GM12873 (cell line): ENCODE data around the gene FMC1.

Source experiments
- CTCF ChIP-seq: IDR thresholded peaks from 2 replicates; pipeline ENCODE4 v1.5.1; 2012; ENCODE audit warnings: low read depth, mild to moderate bottlenecking, moderate library complexity, low read length, control low read depth; ENCODE audit not compliant: insufficient read depth; ENCODE audit errors: missing control alignments

FMC1 gene

DNA sequence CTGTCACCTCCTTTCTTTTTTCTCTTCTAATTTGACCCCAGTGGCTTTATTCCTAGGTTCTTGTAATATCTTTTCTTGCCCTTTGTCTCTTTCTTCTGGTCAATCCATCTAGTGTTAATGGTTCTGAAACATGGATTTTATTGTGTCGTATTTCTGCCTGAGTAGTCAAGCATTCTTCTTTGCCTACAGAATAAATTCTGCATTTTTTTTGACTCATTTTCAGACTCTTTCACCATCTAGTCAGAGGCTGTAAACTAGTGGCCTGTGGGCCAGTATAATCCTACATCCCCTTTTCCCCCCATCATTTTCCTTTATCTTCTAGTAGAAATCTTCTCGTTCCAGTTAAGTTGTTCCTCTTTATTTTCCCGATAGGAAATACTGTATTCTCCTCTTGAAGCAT lies 48.0 kb downstream of the FMC1 start:
- TF ChIP-seq CTCF = no peak

DNA sequence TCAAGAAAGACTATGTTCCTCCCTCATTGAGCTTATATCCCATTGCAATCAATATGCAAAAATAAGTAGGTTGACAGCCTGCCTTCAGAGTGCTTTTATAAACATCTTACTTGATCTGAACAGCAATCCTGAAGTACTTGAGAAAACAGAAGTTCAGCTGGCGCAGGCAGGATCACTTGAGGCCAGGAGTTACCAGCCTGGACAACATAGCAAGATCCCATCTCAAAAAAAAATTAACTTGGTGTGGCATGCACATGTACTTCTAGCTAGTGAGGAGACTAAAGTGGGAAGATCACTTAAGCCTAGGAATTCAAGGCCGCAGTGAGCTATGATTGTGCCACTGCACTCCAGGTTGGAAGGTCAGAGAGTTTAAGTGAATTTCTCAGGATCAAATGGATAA lies 48.6 kb downstream of the FMC1 start:
- no peak for TF ChIP-seq CTCF

- TF ChIP-seq CTCF = no peak
Observed at GRCh38 chr7:139393621-139394211, 52.6 kb downstream of the FMC1 start.

DNA sequence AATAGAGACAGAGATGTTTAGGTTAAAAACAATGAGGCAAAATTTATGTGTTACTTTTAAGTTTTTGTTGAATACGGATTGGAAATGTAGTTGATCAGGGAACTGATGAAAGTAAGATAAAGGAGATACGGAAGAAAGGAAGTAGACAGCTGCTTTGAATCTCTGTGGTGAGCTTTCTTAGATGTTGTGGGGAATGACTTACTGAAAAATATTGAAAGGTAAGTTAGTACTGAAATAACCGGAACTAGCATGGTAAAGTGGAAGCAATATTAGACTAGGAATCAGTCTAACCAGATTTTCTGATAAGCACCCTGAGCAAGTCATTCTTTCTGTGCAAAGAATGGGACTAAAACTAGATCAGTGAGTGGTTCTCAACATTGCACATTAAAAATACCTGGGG lies 53.4 kb downstream of the FMC1 start:
- no peak for TF ChIP-seq CTCF
